HEK293 (cell line): ENCODE measurements around the gene SPEM3.
A peak's percentile ranks its signal among the peaks of the same experiment; 100 is the strongest.

Source experiments
- CTCF ChIA-PET: fragments of 350-600 bp; formaldehyde crosslinking; extraction: SDS; loops from one replicate; lab custom pipeline; 2021; ENCODE audit warnings: antibody characterized with exemption; lab: Yijun Ruan, JAX
- POLR2A ChIA-PET: fragments of 300-600 bp; formaldehyde crosslinking; extraction: SDS; loops from one replicate; lab custom pipeline; 2020; ENCODE audit warnings: antibody characterized with exemption, inconsistent platforms; lab: Yijun Ruan, JAX
- H3K27ac ChIP-seq: fragments of 200-500 bp; sonication (Bioruptor generic); 2 replicates; pipeline ENCODE4 v1.5.1; 2014; ENCODE audit warnings: low read depth, low read length, control low read depth, inconsistent platforms; ENCODE audit errors: extremely low read depth
- H3K36me3 ChIP-seq, 2 experiments: fragments of 200-500 bp in 1 of 2; sonication (Bioruptor generic) in 1 of 2; 1 replicate in 1 of 2; 2 replicates in 1 of 2; pipeline ENCODE4 v1.5.1; 2014 to 2017; ENCODE audit warnings: inconsistent platforms in 2 of 2, low read length in 2 of 2; ENCODE audit not compliant: control insufficient read depth in 2 of 2, insufficient read depth in 1 of 2
- H3K4me1 ChIP-seq: fragments of 200-500 bp; sonication (Bioruptor generic); 2 replicates; pipeline ENCODE4 v1.5.1; 2014; ENCODE audit warnings: mild to moderate bottlenecking, low read length, inconsistent platforms; ENCODE audit not compliant: control insufficient read depth, insufficient read depth
- H3K4me3 ChIP-seq: 2 replicates; pipeline ENCODE4 v1.5.1; 2011; ENCODE audit warnings: low read depth, mild to moderate bottlenecking, control low read depth, low read length, moderate library complexity
- H3K9me3 ChIP-seq: fragments of 200-500 bp; sonication (Bioruptor generic); 2 replicates; pipeline ENCODE4 v1.5.1; 2014; ENCODE audit warnings: low read depth, low read length, inconsistent platforms; ENCODE audit not compliant: control insufficient read depth, insufficient read depth
- AEBP2 ChIP-seq: fragments of 450-650 bp; formaldehyde crosslinking; IDR thresholded peaks from 2 replicates; pipeline ENCODE4 v1.5.1; 2016; ENCODE audit warnings: missing biosample characterization, missing genetic modification characterization, borderline replicate concordance
- BCL11A ChIP-seq: fragments of 450-650 bp; formaldehyde crosslinking; IDR thresholded peaks from 2 replicates; pipeline ENCODE4 v1.5.1; 2016; ENCODE audit warnings: low read depth, missing biosample characterization, missing genetic modification characterization
- HOXD13 ChIP-seq: sonication (generic); formaldehyde crosslinking; IDR thresholded peaks from 2 replicates; pipeline ENCODE4 v1.8.0; 2022; ENCODE audit warnings: missing genetic modification reagents, borderline replicate concordance
- KLF1 ChIP-seq: fragments of 450-650 bp; formaldehyde crosslinking; IDR thresholded peaks from 2 replicates; pipeline ENCODE4 v1.5.1; 2016; ENCODE audit warnings: missing biosample characterization, missing genetic modification characterization
- KLF17 ChIP-seq: fragments of 450-650 bp; formaldehyde crosslinking; IDR thresholded peaks from 2 replicates; pipeline ENCODE4 v1.5.1; 2016; ENCODE audit warnings: missing biosample characterization, missing genetic modification characterization
- KLF7 ChIP-seq: fragments of 450-650 bp; formaldehyde crosslinking; IDR thresholded peaks from 2 replicates; pipeline ENCODE4 v1.5.1; 2016; ENCODE audit warnings: missing biosample characterization, missing genetic modification characterization, borderline replicate concordance
- PRDM6 ChIP-seq: fragments of 450-650 bp; formaldehyde crosslinking; IDR thresholded peaks from 2 replicates; pipeline ENCODE4 v1.5.1; 2017; ENCODE audit warnings: missing biosample characterization, missing genetic modification characterization
- SP3 ChIP-seq: fragments of 450-650 bp; formaldehyde crosslinking; IDR thresholded peaks from 2 replicates; pipeline ENCODE4 v1.5.1; 2016; ENCODE audit warnings: missing biosample characterization, missing genetic modification characterization
- SP7 ChIP-seq: fragments of 450-650 bp; formaldehyde crosslinking; IDR thresholded peaks from 2 replicates; pipeline ENCODE4 v1.5.1; 2016; ENCODE audit warnings: missing biosample characterization, missing genetic modification characterization
- YY2 ChIP-seq: fragments of 450-650 bp; formaldehyde crosslinking; IDR thresholded peaks from 2 replicates; pipeline ENCODE4 v1.5.1; 2016; ENCODE audit warnings: missing biosample characterization, missing genetic modification characterization
- ZBTB20 ChIP-seq: fragments of 450-650 bp; formaldehyde crosslinking; IDR thresholded peaks from 2 replicates; pipeline ENCODE4 v1.5.1; 2016; ENCODE audit warnings: missing biosample characterization, missing genetic modification characterization
- ZBTB26 ChIP-seq: fragments of 450-650 bp; formaldehyde crosslinking; optimal IDR thresholded peaks from 2 replicates; pipeline ENCODE3; 2016; ENCODE audit warnings: missing biosample characterization, mild to moderate bottlenecking, missing genetic modification characterization
- ZBTB48 ChIP-seq: fragments of 450-650 bp; formaldehyde crosslinking; IDR thresholded peaks from 2 replicates; pipeline ENCODE4 v1.5.1; 2016; ENCODE audit warnings: missing biosample characterization, missing genetic modification characterization
- ZEB2 ChIP-seq: fragments of 450-650 bp; formaldehyde crosslinking; IDR thresholded peaks from 2 replicates; pipeline ENCODE4 v1.5.1; 2016; ENCODE audit warnings: missing biosample characterization, missing genetic modification characterization
- ZIC2 ChIP-seq: fragments of 450-650 bp; formaldehyde crosslinking; IDR thresholded peaks from 2 replicates; pipeline ENCODE4 v1.5.1; 2016; ENCODE audit warnings: missing biosample characterization, missing genetic modification characterization
- ZNF132 ChIP-seq: fragments of 450-650 bp; formaldehyde crosslinking; IDR thresholded peaks from 2 replicates; pipeline ENCODE4 v1.5.1; 2017; ENCODE audit warnings: missing biosample characterization, missing genetic modification characterization, borderline replicate concordance
- ZNF18 ChIP-seq: fragments of 450-650 bp; formaldehyde crosslinking; IDR thresholded peaks from 2 replicates; pipeline ENCODE4 v1.5.1; 2016; ENCODE audit warnings: missing biosample characterization, missing genetic modification characterization
- ZNF202 ChIP-seq: fragments of 450-650 bp; formaldehyde crosslinking; IDR thresholded peaks from 2 replicates; pipeline ENCODE4 v1.5.1; 2016; ENCODE audit warnings: missing biosample characterization, missing genetic modification characterization, borderline replicate concordance
- ZNF335 ChIP-seq: fragments of 450-650 bp; formaldehyde crosslinking; conservative IDR thresholded peaks from 2 replicates; pipeline ENCODE4 v1.5.1; 2016; ENCODE audit warnings: missing biosample characterization, missing genetic modification characterization
- ZNF354C ChIP-seq: fragments of 450-650 bp; formaldehyde crosslinking; IDR thresholded peaks from 2 replicates; pipeline ENCODE4 v1.5.1; 2016; ENCODE audit warnings: missing biosample characterization, missing genetic modification characterization, low read depth, borderline replicate concordance
- ZNF426 ChIP-seq: fragments of 450-650 bp; formaldehyde crosslinking; IDR thresholded peaks from 2 replicates; pipeline ENCODE4 v1.5.1; 2017; ENCODE audit warnings: missing biosample characterization, missing genetic modification characterization, mild to moderate bottlenecking, inconsistent platforms, moderate library complexity
- ZNF548 ChIP-seq: fragments of 450-650 bp; formaldehyde crosslinking; IDR thresholded peaks from 2 replicates; pipeline ENCODE4 v1.5.1; 2016; ENCODE audit warnings: missing biosample characterization, missing genetic modification characterization
- ZNF610 ChIP-seq: fragments of 450-650 bp; formaldehyde crosslinking; IDR thresholded peaks from 2 replicates; pipeline ENCODE4 v1.5.1; 2016; ENCODE audit warnings: missing biosample characterization, missing genetic modification characterization, borderline replicate concordance
- ZNF629 ChIP-seq: fragments of 450-650 bp; formaldehyde crosslinking; IDR thresholded peaks from 2 replicates; pipeline ENCODE4 v1.5.1; 2017; ENCODE audit warnings: missing biosample characterization, missing genetic modification characterization
- ZNF654 ChIP-seq: fragments of 450-650 bp; formaldehyde crosslinking; IDR thresholded peaks from 2 replicates; pipeline ENCODE4 v1.5.1; 2016; ENCODE audit warnings: low read depth, missing biosample characterization, missing genetic modification characterization
- ZNF701 ChIP-seq: fragments of 450-650 bp; formaldehyde crosslinking; IDR thresholded peaks from 2 replicates; pipeline ENCODE4 v1.5.1; 2016; ENCODE audit warnings: missing biosample characterization, missing genetic modification characterization
- ZNF747 ChIP-seq: fragments of 450-650 bp; formaldehyde crosslinking; IDR thresholded peaks from 2 replicates; pipeline ENCODE4 v1.5.1; 2016; ENCODE audit warnings: missing biosample characterization, missing genetic modification characterization
- ZNF777 ChIP-seq: fragments of 450-650 bp; formaldehyde crosslinking; IDR thresholded peaks from 2 replicates; pipeline ENCODE4 v1.5.1; 2017; ENCODE audit warnings: missing biosample characterization, missing genetic modification characterization, borderline replicate concordance
- ZSCAN16 ChIP-seq: fragments of 450-650 bp; formaldehyde crosslinking; IDR thresholded peaks from 2 replicates; pipeline ENCODE4 v1.5.1; 2016; ENCODE audit warnings: missing biosample characterization, missing genetic modification characterization
- ZSCAN23 ChIP-seq: fragments of 450-650 bp; formaldehyde crosslinking; IDR thresholded peaks from 2 replicates; pipeline ENCODE4 v1.5.1; 2016; ENCODE audit warnings: missing biosample characterization, missing genetic modification characterization

The SPEM3 gene

GRCh38 chr17:7478276-7479212 is 49.9 kb downstream of the SPEM3 start:
- ChIA-PET POLR2A (interaction anchor here (0.5 to 3.9 kb wide), 8 partner anchors 20 to 825 kb away, joined by 3 to 27 read pairs (median 6); partner anchors contain the start of genes CHRNB1, TMEM102 and TMEM256), CTCF (interaction anchor here (0.7 to 3.4 kb wide), 4 partner anchors 8 to 422 kb away, joined by 4 to 14 read pairs (median 6); no protein-coding TSS in a partner anchor)
- Histone ChIP-seq H3K4me1 (peaks cover 20% of the 10 kb centered on the region), H3K9me3 (no peaks in the 10 kb centered on the region), H3K4me3 (peak overlapping the region; percentile 72), H3K36me3 (no peaks in the 10 kb centered on the region; a peak in 1 of 3 replicates), H3K27ac (peak overlapping the region; percentile 97)
- TF ChIP-seq ZNF701 (tag by site-specific recombination) (no peak), ZNF629 (peak; percentile 48), ZNF132 (tag by site-specific recombination) (no peak), ZSCAN23 (tag by site-specific recombination) (no peak), SP7 (tag by site-specific recombination) (0 out of 2 replicates have a peak, but pooled peaks have one; percentile 28), YY2 (tag by site-specific recombination) (0 out of 2 replicates have a peak, but pooled peaks have one; percentile 20), KLF7 (tag by site-specific recombination) (peak; percentile 51; the same call in 1 of the 2 replicates), AEBP2 (tag by site-specific recombination) (no peak), ZBTB20 (tag by site-specific recombination) (peak; percentile 94), ZNF426 (tag by site-specific recombination) (no peak), ZNF747 (tag by site-specific recombination) (no peak), KLF17 (tag by site-specific recombination) (peak; percentile 92), ZNF548 (tag by site-specific recombination) (no peak), ZNF335 (tag by site-specific recombination) (peak; percentile 26; the same call in 1 of the 2 replicates), ZBTB48 (tag by site-specific recombination) (peak; percentile 74), ZNF354C (tag by site-specific recombination) (no peak), BCL11A (tag by site-specific recombination) (no peak), ZBTB26 (tag by site-specific recombination) (peak; percentile 36), ZSCAN16 (tag by site-specific recombination) (no peak), ZNF777 (tag by site-specific recombination) (peak; percentile 63; the same call in 1 of the 2 replicates), PRDM6 (tag by site-specific recombination) (no peak), ZEB2 (0 out of 2 replicates have a peak, but pooled peaks have one; percentile 31), HOXD13 (CRISPR knock-in tag) (no peak), KLF1 (tag by site-specific recombination) (peak; percentile 75), ZIC2 (tag by site-specific recombination) (peak; percentile 14; the same call in 1 of the 2 replicates), ZNF18 (tag by site-specific recombination) (0 out of 2 replicates have a peak, but pooled peaks have one; percentile 50), ZNF202 (tag by site-specific recombination) (no peak), SP3 (tag by site-specific recombination) (peak; percentile 71), ZNF654 (tag by site-specific recombination) (no peak), ZNF610 (tag by site-specific recombination) (0 out of 2 replicates have a peak, but pooled peaks have one; percentile 35)
